CD4-positive, alpha-beta T cell treated with Interleukin-6 for 4 hours (primary cell): Measurements from ENCODE around the gene NTN4.
A peak's percentile ranks its signal among the peaks of the same experiment; 100 is the strongest.
"Not testable (repeated sequence)": the region's sequence is repeated elsewhere in the genome, so short reads cannot be mapped to it uniquely, and the experiment has no call there.

Experiments
- DNase-seq: peaks from one replicate; pipeline ENCODE4 v3.0.0-alpha.2; 2020; ENCODE audit warnings: mixed read lengths

Gene NTN4

DNA sequence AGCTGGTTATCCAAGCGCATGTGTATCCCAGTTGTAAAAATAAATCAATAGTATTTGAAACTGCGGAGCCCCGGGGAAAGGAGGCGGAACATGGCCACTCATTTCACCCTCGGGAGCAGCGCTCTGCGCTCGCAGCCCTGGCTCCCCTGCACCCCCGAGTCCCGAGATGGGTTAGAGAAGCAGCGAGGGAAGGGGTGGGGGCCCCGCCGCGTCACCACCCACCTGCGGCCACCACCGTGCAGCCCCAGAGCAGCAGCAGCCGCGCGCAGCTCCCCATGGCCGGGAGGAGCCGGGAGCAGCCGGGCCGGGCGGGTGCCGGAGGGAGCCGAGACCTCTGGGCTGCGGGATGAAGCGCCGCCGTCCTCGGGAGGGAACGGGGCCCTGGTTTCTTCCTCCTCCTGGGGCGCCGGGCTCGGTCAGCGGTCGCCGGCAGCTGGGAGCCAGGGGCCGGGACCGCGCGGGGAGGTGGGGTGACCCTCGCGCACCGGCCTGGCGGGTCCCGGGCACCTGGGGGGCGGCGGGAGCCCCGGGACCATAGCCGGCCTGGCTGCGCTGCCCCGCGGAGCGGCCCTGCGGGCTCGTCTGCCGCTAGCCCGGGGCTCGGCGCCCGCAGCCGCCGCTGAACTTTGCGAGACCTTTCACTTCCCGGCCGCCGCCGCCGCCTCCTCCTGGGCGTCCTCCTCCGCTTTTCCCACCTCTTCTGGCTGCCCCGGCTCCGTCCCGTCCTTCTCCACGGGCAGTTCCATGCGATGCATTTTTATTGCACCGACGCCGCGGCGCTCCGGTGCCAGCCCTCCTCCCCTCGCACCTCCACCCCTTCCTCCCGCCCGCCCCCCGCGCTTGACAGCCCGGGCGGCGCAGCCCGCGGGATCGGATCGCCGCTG lies at the start of gene NTN4:
Gene NTN4, minus strand, starts transcription at position 732 of the 884 bp plus-strand sequence. Its CDS starts 455 bp downstream, at position 277.
- peak; percentile 15 for DNase-seq

DNA sequence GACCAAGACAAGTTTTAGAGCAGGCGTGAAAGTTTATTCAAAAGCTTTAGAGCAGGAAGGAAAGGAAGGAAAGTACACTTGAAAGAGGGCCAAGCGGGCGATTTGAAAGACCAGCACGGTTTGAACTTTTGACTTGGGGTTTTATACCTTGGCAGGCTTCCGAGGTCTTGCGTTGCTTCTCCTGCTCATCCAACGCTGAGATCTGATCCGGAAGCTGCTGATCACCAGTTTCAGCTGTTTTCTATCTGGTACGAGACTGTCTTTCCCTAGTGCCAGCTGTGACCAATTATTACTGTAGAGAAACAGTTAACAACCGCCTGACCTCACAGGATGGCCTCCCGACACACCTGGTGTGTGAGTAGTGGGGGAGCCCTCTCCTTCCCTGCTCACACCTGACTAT lies 47.6 kb upstream of the NTN4 start:
- DNase-seq = no peak

DNA sequence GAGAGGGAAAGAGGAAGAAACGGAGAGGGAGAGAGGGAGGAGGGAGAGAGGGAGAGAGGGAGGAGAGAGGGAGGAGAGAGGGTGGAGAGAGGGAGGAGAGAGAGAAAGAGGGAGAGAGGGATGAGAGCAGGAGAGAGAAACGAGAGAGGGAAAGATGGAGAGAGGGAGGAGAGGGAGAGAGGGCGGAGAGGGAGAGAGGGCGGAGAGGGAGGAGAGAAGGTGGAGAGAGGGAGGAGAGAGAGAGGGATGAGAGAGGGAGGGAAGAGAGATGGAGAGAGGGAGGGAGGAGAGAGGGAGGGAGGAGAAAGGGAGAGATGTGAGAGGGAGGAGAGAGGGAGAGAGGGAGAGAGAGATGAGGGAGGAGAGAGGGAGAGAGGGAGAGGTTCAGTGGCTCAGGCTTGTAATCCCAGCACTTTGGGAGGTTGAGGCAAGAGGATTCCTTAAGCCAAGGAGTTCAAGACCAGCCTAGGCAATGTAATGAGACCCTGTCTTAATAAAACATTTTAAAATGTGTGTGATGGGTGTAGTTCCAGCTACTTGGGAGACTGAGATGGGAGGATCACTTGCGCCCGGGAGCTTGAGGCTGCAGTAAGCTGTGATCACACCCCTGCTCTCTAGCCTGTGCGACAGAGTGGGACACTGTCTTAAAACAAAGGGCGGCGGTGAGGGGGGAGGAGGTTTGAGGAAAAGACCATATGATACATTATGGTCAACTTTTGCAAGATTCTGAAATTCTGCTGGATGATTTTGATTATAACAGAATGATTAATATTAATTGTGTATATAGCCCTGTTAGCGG lies 46.9 kb upstream of the NTN4 start:
- no peak for DNase-seq

DNA sequence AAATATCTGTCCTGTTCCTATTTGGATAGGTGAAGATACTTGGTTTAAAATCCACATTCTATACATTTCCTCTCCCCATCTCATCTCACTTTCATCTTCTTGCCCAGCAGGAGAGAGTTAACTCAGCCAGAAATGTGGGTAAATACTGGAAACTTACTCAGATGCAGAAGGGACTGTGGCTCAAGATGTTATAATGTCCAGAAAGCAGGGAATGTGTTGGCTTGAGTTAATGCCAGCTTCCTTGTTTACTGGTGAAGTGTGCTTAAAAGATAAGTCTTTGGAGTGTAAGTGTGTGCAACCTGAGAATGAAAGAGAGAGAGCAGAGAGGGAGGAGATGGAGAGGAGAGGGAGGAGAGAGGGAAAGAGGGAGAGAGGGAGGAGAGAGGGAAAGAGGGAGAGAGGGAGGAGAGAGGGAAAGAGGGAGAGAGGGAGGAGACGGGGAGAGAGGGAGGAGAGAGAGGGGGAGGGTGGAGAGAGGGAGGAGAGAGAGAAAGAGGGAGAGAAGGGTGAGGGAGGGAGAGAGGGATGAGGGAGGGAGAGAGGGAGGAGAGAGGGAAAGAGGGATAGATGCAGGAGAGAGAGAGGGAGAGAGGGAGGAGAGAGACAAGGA lies 46.2 kb upstream of the NTN4 start:
- no peak for DNase-seq

DNA sequence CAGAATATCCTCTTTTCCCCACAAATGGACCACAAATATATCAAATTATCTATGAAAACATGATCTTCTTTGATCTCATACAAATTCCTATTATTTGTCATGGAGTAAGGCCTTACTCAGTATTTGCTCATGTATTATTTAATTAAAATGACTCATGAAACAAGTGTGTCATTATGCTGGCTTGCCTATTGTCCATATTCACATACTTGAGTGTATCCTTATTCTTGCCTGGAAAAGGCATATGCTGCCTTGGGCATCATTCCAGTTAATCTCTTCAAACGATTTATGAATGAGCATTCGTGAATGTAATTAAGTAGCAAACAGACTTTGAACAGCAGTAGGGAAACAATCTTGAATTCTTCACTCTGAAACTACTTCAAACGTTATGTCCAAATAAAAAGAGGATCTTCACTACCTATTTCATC lies 45.6 kb upstream of the NTN4 start:
- DNase-seq = no peak

DNA sequence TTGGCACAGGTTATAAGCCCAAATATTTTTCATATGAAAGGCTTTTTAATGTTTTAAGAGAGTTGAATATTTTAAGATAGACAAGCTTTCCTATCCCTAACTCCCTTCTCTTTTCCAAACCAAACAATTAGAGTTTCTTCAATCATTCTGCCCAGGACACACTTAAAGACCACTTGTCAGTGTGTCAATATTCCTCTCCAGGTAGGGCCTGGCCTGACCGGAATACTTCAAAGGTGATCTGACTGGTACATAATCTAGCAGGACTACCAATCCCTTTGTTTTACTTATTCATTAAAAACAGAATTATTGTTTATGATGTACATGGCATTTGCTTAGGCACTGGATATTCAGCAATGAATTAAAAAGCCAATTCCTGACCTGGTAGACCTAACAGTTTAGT lies 44.0 kb upstream of the NTN4 start:
- no peak for DNase-seq

DNA sequence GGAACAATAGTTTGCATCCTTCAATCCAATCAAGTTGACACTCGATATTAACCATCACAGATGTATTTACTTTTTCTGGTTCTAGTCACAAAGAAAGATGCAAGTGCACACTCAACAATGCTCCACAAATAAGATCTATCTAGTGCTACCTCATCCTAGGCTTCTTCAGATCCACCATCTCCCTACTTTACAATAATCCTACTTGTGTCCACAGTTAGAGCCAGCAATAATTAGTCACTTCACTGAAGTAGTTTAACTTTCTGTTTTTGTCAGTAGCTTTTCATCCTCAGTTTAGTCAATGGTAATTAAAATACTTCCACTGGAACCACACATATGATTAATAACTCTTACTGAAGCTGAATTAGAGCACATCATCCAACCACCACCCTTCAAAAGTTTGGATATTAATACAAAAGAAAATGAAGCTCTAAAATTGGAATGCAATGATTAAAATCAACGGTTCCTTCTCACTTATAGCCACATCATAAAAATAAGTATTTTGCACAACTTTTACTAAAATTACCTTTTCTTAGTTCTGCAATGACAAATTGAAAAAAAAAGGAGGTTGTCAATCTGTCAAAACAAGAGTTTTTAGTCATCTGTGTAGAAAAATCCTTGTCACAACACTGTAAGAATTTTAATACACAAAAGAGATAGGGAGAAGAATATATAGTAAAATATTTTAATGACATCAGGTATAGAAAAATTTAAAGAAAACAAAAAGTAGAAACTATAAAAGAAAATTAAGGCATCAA lies 39.9 kb upstream of the NTN4 start:
- no peak for DNase-seq

DNA sequence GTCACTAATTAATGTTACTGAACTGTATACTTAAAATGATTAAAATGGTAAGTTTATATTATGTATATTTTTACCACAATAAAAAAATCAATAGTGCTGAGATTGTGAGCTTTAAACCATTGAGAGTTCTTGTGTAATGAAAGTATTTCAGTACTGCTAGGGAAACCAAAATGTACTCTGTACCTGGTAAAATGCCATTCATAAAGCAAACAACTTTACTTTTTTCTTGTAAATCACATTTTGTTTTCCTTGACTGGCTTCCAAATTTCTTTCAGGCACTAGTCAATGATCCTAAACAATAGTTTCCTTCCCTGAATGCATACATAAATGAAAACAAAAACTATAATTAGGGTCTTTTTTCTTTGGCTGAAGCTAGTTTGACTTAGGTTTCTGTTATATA lies 38.8 kb upstream of the NTN4 start:
- no peak for DNase-seq

DNA sequence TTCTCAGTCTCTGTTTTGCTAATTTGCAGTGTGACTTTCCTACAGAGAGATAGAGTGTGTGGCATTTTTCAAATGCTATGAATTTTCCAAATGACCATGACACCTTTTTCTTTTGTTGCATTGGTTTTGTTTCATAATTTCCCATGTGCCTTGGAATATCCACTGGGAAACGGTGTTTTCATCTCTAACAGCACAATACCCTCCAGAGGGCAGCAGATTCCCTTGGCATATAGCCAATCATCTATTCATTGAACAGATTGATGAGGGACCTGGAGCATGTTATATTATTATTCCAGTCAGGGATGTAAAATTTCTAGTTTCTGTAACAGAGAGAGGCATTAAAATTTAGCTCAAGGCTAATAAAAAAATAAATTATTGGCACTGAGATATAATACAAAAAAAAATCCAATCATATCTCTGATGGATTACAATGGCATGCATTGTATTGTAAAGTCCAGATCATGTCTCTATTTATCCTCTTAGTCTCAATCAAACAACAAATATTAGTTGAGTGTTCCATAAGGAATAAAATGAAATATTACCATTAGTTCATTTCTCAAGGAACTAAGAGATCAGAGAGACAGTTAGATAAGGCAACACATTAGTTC lies 29.6 kb upstream of the NTN4 start:
- DNase-seq = peak; percentile 3

DNA sequence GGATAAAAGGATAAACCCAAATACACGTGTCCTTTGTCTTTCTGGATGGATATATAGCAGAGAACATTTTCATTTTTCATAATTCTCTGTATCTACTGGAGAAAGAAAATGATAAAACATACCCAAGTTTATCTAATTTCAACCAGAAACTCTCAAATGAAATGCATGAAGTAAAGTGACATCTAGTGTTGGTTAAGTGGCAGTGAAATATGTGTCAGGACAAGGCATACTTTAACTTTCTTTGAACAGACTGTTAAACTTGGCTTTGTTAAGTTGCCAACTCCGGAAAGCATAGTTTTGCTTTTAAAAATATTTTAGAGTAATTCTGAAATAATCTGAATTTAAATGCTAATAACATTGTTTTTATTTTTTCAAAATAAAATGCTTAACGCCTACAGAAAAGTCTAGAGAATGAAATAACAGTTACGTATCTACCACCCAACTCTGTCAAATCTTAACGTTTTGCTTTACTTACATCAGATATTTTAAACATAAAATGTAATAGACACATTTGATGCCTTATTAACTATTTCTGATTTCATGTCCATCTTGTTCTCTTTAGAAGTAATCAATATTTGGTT lies 25.2 kb upstream of the NTN4 start:
- DNase-seq = no peak

DNA sequence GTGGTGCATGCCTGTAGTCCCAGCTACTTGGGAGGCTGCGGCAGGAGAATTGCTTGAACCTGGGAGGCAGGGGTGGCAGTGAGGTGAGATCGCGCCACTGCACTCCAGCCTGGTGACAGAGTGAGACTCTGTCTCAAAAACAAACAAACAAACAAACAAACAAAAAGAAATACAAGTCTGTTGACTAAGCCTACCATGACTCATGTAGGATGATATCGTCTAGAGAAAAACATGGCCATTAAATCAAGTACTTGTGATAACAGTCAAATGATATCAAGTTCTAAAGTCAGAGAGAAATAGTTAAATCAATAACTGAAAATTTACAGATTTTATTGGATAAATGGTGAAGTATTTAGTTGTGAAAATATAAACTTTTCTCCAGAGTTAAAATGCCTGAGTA lies 21.6 kb upstream of the NTN4 start:
- not testable (repeated sequence) for DNase-seq

DNA sequence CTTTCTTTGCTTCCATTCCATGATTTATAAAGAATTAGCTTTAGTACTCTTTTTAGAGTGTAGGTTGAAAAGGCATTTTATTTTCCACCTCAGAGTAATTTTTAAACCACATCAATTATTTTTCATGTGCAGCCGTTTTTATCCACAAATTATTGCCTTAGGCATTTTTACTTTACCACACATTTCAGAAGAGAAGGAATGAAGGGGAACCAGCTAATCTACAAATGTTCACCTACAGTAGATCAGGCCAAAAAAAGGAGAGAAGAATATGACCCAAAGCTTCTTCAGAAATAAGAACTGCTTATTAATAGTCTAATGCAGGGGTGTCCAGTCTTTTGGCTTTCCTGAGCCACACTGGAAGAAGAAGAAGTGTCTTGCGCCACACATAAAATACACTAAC lies 19.8 kb upstream of the NTN4 start:
- DNase-seq = no peak

DNA sequence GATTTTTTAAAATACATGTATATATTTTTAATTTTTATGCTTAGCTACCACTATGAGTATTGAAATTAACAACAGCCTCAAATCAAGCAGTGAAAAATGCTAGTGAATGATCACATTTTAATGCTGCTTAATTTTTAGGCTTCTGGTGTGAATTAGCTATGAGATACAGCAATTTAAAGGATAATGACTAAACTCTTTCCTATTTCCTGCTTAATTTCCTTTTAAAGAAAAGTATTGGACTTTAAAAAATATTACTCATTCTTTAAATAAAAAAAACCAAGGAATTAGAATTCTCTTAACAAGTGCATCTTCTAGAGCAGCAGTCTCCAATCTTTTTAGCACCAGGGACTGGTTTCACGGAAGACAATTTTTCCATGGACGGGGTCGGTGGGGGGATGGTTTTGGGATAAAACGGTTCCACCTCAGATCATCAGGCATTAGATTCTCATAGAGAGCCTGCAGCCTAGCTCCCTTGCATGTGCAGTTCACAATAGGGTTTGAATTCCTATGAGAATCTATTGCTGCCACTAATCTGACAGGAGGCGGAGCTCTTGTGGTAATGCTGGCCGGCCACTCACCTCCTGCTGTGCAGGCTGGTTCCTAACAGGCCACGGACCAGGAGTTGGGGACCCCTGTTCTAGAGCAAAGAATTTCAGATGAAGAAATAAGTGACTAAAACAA lies 18.6 kb upstream of the NTN4 start:
- DNase-seq = no peak

DNA sequence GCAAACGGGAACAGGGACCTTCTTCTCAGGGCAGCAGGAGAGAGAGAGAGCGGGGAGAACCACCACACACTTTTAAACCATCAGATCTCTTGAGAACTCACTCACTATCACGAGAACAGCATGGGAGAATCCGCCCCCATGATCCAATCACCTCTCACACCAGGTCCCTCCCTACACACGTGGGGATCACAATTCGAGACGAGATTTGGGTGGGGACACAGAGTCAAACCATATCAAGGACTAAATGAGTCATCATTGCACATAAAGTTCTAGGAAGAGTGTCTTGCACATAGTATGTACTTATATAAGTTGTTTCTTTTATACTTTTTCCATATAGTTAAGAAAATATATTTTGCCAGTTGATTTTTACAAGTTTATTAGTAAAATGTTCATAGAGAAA lies 17.6 kb upstream of the NTN4 start:
- DNase-seq = no peak

DNA sequence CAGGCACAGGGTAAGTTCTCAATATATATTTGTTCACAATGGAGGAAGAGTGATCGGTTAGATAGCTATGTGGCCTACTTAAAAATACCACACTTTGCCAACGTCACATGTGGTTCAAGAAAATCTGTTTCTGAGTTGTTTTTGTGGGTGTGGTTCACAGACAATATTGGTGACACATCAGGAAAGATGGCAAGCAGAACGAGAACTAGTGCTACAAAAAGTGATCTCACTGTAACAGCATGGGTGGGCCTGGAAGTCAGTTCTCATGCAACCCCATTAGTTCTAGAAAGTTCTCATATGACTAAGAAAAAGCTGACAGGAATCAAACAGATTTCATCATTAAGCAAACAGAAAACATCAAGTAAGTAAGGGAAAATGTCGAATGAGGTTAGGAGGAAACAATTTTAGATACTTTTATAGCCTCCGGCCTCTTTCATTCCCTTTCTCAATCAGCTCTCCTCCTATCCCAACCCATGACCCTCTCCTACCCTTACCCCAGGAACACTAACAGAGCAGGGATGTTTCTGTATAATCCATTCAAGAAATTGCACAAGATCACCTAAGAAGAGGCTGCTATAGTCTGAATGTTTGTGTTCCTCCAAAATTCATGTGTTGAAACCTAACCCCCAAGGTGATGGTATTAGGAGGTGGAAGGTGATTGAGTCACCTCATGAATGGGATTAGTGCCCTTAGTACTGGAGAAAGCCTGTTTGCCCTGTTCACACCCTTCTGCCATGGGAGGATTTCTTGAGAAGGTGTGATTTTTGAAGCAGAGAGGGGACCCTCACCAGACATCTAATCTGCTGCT lies 15.5 kb upstream of the NTN4 start:
- peak; percentile 9 for DNase-seq

DNA sequence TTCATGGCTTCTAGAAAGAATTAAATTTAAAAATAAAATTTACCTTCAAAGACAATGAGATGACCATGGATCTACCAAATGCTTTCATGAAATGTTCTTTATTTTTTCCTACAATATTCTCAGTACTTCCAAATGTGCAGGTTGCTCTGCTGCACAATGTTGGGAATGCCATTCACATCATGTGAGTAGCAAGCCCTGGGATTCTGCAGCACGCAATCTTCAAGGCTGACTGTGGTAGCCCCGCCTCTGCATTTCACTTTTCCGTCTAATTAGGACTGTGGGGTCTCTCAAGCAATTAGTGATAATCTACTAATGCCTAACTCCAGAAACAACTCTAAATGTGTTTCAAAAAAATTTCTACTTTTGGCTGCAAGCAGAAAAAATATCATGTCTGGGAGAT lies 13.7 kb upstream of the NTN4 start:
- no peak for DNase-seq

DNA sequence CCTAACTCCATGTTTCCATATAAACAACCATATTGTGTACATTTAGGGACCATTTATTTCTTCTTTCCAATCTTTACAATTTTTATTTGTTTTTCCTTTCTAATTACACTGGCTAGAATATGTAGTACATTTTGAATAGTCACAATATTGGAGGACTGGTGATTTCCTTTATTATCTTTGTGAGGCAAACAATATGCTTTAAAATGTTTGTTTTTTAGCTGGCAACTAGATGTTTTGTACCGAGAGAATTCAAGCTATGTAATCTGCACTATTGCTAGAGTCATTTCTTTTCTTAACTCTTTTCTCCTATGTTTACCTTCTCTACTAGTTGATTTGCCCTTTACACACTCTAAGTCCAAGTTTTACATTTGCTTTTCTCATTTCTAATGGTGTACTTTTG lies 13.3 kb upstream of the NTN4 start:
- DNase-seq = no peak

DNA sequence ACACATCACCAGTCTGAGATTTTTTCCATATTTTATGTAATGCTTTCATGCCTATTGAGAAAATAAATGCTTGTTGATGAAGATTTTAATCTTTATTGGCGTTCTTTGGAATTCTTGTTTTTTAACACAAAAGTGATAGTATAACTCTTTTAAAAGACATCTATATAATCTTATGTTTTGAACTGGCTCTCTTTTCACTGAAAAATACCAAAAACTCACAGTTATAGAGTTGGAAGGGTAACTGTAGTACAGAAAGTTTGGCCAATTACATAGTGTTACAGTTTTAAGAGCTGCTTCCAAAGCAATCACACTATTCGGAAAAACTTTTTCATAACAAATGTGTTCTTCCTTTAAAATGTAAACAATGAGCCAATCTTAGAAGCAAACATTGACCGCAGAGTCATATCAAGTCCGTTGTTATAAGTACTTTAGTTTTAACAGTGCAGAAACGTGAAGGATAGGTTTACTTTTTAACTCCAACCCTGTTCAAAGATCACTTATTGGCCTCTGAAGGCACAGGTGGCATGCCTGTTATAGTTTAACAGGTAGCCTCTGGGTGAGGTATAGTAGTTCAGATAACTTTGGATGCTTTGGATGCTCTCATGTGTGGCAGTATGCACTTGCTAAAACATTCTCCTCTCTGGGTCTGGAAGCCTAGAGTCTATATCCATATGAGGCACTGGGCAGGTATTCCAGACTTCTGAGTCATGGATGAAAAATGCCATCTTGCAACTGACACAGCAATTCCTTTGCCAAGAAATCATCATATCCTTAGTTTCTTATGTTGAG lies 12.1 kb upstream of the NTN4 start:
- DNase-seq = no peak

DNA sequence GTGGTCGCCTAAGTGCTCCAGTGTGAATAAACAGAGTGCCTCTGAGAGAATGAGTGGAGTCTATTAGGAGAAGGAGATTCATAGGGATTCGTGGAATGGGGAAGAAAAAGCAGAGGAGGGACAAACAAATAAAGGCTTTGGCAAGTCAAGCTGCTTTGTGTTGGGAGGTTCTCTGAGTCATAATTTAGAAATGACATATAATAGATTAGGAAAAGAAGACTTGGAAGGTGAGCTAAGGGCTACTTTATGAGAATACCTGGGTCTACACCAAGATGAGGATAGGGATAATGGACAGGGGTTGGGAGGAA lies 6.4 kb upstream of the NTN4 start:
- DNase-seq = no peak
